Measurements from ENCODE around the gene PTGIR. TPM values are rescaled to one million over a fixed set of nuclear protein-coding genes. Genes with fewer than 3 reads are reported as not detected.
"Not testable (repeated sequence)": the region's sequence is repeated elsewhere in the genome, so short reads cannot be mapped to it uniquely, and the experiment has no call there.

PTGIR gene
- total and polyA plus RNA-seq, 11 donors = 2.1 to 16.7 (median 4.9) TPM

DNA sequence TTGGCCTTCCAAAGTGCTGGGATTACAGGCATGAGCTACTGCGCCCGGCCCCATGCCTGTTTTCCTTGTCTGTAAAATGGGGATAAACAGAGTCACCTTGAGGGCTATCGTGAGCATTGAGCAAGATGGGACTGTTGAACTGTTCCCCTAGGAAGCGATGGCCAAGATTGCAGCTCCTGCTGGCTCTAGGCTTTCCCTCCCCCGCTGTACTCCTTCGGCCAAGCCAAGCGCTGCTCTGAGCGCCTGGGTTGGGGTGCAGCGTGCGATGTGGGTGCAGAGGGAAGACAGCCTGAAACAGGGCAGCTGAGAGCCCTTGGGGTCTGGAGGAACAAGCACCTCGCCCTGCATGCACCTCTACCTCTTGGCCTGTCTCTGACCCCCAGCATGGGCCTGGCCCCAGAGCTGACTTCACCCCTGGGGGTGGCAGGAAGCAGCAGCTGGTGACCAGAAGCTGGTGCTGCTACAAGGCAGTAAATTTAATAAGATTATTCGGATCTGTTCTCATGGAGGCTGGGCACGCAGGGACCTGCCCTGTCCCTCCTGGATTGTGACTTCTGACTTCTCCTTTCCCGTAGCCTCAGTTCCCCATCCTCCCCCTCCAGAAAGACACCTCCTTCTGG is 5.8 kb upstream of the PTGIR start:
- DNase-seq = peak in 1 of 5 donors; percentile 17
- no peaks in the 10 kb centered on the region for H3K36me3 ChIP-seq
- peak overlapping the region in 3 of 12 donors; percentile 14 to 54 (median 38) for H3K27ac ChIP-seq
- ATAC-seq = peak in 1 of 4 donors; percentile 19
- no peaks in the 10 kb centered on the region for H3K9me3 ChIP-seq
- intact Hi-C loops (cut with DNase I) = no loop called here
- peaks cover 0 to 25% (median 3%) of the 10 kb centered on the region in 9 donors for H3K27me3 ChIP-seq
- 82 to 88% (median 87%) methylated on average over 13 to 14 of the region's 14 CpGs for WGBS, 4 donors
- TF ChIP-seq, protein P1, sequence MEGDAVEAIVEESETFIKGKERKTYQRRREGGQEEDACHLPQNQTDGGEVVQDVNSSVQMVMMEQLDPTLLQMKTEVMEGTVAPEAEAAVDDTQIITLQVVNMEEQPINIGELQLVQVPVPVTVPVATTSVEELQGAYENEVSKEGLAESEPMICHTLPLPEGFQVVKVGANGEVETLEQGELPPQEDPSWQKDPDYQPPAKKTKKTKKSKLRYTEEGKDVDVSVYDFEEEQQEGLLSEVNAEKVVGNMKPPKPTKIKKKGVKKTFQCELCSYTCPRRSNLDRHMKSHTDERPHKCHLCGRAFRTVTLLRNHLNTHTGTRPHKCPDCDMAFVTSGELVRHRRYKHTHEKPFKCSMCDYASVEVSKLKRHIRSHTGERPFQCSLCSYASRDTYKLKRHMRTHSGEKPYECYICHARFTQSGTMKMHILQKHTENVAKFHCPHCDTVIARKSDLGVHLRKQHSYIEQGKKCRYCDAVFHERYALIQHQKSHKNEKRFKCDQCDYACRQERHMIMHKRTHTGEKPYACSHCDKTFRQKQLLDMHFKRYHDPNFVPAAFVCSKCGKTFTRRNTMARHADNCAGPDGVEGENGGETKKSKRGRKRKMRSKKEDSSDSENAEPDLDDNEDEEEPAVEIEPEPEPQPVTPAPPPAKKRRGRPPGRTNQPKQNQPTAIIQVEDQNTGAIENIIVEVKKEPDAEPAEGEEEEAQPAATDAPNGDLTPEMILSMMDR (IDR thresholded peaks at IDR 0.05) = no peak
- no peak for TF ChIP-seq POLR2A (IDR thresholded peaks at IDR 0.05)
- peaks cover 0 to 40% (median 23%) of the 10 kb centered on the region in 12 donors for H3K4me1 ChIP-seq
- no peak overlapping the region for H3K4me3 ChIP-seq

- peaks cover 0 to 47% (median 27%) of the 10 kb centered on the region in 12 donors for H3K4me1 ChIP-seq
- DNase-seq (peak in 1 of 5 donors; percentile 67), ATAC-seq (peak in 3 of 4 donors; percentile 17 to 40 (median 38))
- H3K27ac ChIP-seq = peak overlapping the region in 8 of 12 donors; percentile 8 to 54 (median 33)
- 58 to 66% (median 62%) methylated on average over 11 to 15 of the region's 15 CpGs for WGBS, 4 donors
- no peak for TF ChIP-seq POLR2A (IDR thresholded peaks at IDR 0.05)
- no peak overlapping the region for H3K4me3 ChIP-seq
- intact Hi-C loops (cut with DNase I) = no loop called here
- H3K9me3 ChIP-seq = no peaks in the 10 kb centered on the region
- H3K27me3 ChIP-seq = peaks cover 0 to 18% (median 0%) of the 10 kb centered on the region in 9 donors
- H3K36me3 ChIP-seq = no peaks in the 10 kb centered on the region
These were observed 4.7 kb upstream of the PTGIR start for GRCh38 chr19:46629546-46630025.

DNA sequence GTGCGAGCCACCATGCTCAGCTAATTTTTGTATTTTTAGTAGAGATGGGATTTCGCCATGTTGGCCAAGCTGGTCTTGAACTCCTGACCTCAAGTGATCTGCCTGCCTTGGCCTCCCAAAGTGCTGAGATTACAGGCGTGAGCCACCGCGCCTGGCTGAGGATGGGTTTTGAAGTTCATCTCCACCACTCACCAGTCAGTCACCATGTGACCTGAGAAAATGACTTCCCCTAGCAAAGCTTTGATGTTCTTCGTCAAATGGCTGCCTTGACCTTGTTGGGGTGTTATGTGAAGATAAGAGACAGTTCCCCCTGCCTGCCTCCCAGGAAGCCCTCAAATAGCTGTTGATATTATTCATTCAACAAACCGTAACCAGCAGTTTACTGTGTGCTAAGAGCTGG is 4.1 kb upstream of the PTGIR start:
- H3K27me3 ChIP-seq = peaks cover 0 to 13% (median 0%) of the 10 kb centered on the region in 9 donors

GRCh38 chr19:46626446-46626845 is 1.6 kb upstream of the PTGIR start:
- 41 to 55% (median 48%) methylated on average over 14 of the region's 14 CpGs for WGBS, 4 donors
- intact Hi-C loops (cut with DNase I) = no loop called here

More for the DNA sequence above, 4.1 kb upstream of the PTGIR start:
- DNase-seq; H3K36me3 ChIP-seq; H3K9me3 ChIP-seq; intact Hi-C loops (cut with DNase I); H3K4me3 ChIP-seq; ATAC-seq: not testable (repeated sequence)
- H3K27ac ChIP-seq = peak overlapping the region in 2 of 12 donors; percentile 38 to 54
- H3K4me1 ChIP-seq = peaks cover 0 to 51% (median 26%) of the 10 kb centered on the region in 12 donors
- WGBS, 4 donors = 90 to 95% (median 93%) methylated on average over 7 of the region's 7 CpGs

DNA sequence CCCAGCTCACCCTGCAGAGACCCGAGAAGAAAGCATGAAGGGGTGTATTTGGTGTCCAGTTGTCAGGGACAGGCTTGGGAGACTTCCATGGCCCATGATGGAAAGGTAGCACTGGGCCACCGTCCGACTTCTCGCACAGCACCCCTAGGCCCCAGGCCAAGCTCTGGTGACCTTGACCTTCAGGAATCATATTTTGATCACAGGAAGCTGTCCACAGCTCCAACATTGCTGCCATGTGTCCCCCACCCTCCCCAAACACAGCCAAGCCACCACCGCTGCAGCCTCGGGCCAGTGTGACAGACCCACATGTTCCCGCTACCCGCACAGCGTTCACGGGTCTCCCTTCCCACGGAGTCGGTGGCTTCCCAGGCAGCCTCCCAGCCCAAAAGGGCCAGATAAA is 842 bp upstream of the PTGIR start:
- peak in 1 of 4 donors; percentile 4 for ATAC-seq

More at GRCh38 chr19:46626446-46626845, 1.6 kb upstream of the PTGIR start:
- Histone ChIP-seq H3K27ac (peak overlapping the region in 10 of 12 donors; percentile 67 to 88 (median 79)), H3K27me3 (no peaks in the 10 kb centered on the region), H3K4me3 (no peak overlapping the region), H3K9me3 (no peaks in the 10 kb centered on the region), H3K36me3 (no peaks in the 10 kb centered on the region), H3K4me1 (peaks cover 0 to 58% (median 34%) of the 10 kb centered on the region in 12 donors)
- ATAC-seq (no peak), DNase-seq (peak in 2 of 5 donors; percentile 24 to 60)
- TF ChIP-seq, protein P1 (IDR thresholded peaks at IDR 0.05) = no peak
- TF ChIP-seq POLR2A (IDR thresholded peaks at IDR 0.05) = no peak

More for the DNA sequence above, 842 bp upstream of the PTGIR start:
- peak in 2 of 5 donors; percentile 51 to 58 for DNase-seq
- 57 to 78% (median 72%) methylated on average over 9 to 12 of the region's 12 CpGs for WGBS, 4 donors
- Histone ChIP-seq H3K27ac (peak overlapping the region; percentile 23 to 88 (median 77)), H3K4me1 (peaks cover 0 to 60% (median 37%) of the 10 kb centered on the region in 12 donors), H3K27me3 (no peaks in the 10 kb centered on the region), H3K4me3 (peak overlapping the region in 1 of 12 donors; percentile 7), H3K36me3 (no peaks in the 10 kb centered on the region), H3K9me3 (no peaks in the 10 kb centered on the region)
- TF ChIP-seq, protein P1 (IDR thresholded peaks at IDR 0.05) = no peak
- intact Hi-C loops (cut with DNase I) = no loop called here

Data from heart left ventricle (tissue), 16 donors.